CD14-positive monocyte (primary cell): ENCODE data around the gene AVPR2. TPM values are rescaled to one million over a fixed set of nuclear protein-coding genes. Genes with fewer than 3 reads are reported as not detected.
A peak's percentile ranks its signal among the peaks of the same experiment; 100 is the strongest.

ENCODE experiments used
- DNase-seq, 3 donors: peaks; one replicate each; pipeline ENCODE4 v3.0.0-alpha.2; 2011 to 2022
- H2AFZ ChIP-seq: 2 replicates; pipeline ENCODE4 v1.6.0; 2012; ENCODE audit warnings: mild to moderate bottlenecking, low read depth, low read length, inconsistent platforms; ENCODE audit not compliant: insufficient read depth, poor library complexity, severe bottlenecking
- H3K27ac ChIP-seq, 2 donors: 1 replicate in 1 of 2; 2 replicates in 1 of 2; pipeline ENCODE4 v1.5.1; 2012 to 2013; ENCODE audit warnings: low read length in 2 of 2, control low read depth in 1 of 2, inconsistent platforms in 1 of 2, low read depth in 1 of 2, mild to moderate bottlenecking in 1 of 2
- H3K27me3 ChIP-seq, 2 donors: one replicate each; pipeline versions ENCODE4 v1.6.0 to v1.6.1; 2011 to 2013; ENCODE audit warnings: low read length in 2 of 2; ENCODE audit not compliant: control insufficient read depth in 2 of 2, insufficient read depth in 2 of 2
- H3K36me3 ChIP-seq, 2 donors: replicated peaks in 1 of 2; 1 replicate in 1 of 2; 2 replicates in 1 of 2; pipeline versions ENCODE4 v1.5.1 to v1.6.1; 2012 to 2013; ENCODE audit warnings: low read length in 2 of 2, control low read depth in 1 of 2, inconsistent platforms in 1 of 2, mild to moderate bottlenecking in 1 of 2; ENCODE audit not compliant: insufficient read depth in 2 of 2, control insufficient read depth in 1 of 2
- H3K4me1 ChIP-seq, 2 donors: 1 replicate in 1 of 2; 2 replicates in 1 of 2; pipeline versions ENCODE4 v1.5.1 to v1.6.1; 2012 to 2013; ENCODE audit warnings: low read length in 2 of 2, control low read depth in 1 of 2, inconsistent platforms in 1 of 2, mild to moderate bottlenecking in 1 of 2, moderate library complexity in 1 of 2; ENCODE audit not compliant: insufficient read depth in 2 of 2, control insufficient read depth in 1 of 2
- H3K4me2 ChIP-seq: replicated peaks from 2 replicates; pipeline ENCODE3; 2012; ENCODE audit warnings: low read length, moderate library complexity, mild to moderate bottlenecking; ENCODE audit not compliant: poor library complexity, severe bottlenecking; ENCODE audit errors: extremely low read depth
- H3K4me3 ChIP-seq, 3 experiments: fragments of 200-600 bp in 1 of 3; sonication (generic) in 1 of 3; replicated peaks in 1 of 3; 1 replicate in 2 of 3; 2 replicates in 1 of 3; pipeline ENCODE4 v1.5.1; 2011 to 2013; ENCODE audit warnings: low read length in 3 of 3, mild to moderate bottlenecking in 3 of 3, control low read depth in 2 of 3, low read depth in 2 of 3, inconsistent platforms in 1 of 3, moderate library complexity in 1 of 3
- H3K79me2 ChIP-seq: 2 replicates; pipeline ENCODE4 v1.6.0; 2012; ENCODE audit warnings: mild to moderate bottlenecking, control low read depth, inconsistent platforms, low read length, moderate library complexity; ENCODE audit not compliant: insufficient read depth
- H3K9ac ChIP-seq: 2 replicates; pipeline ENCODE4 v1.6.0; 2017; ENCODE audit warnings: low read length, mild to moderate bottlenecking; ENCODE audit not compliant: insufficient read depth, poor library complexity, severe bottlenecking
- H3K9me3 ChIP-seq, 2 donors: replicated peaks in 1 of 2; 1 replicate in 1 of 2; 2 replicates in 1 of 2; pipeline versions ENCODE4 v1.5.1 to v1.6.1; 2012 to 2013; ENCODE audit warnings: low read length in 2 of 2, control low read depth in 1 of 2; ENCODE audit not compliant: control insufficient read depth in 1 of 2, insufficient read depth in 1 of 2
- H4K20me1 ChIP-seq: 2 replicates; pipeline ENCODE4 v1.6.0; 2012; ENCODE audit warnings: mild to moderate bottlenecking, low read length, control low read depth, moderate library complexity; ENCODE audit not compliant: insufficient read depth
- H3K27ac Mint-ChIP-seq, 7 donors: one replicate each; pipeline ENCODE4 v1.8.0; 2020; ENCODE audit warnings: mild to moderate bottlenecking in 7 of 7, mixed read lengths in 7 of 7, moderate library complexity in 6 of 7, inconsistent platforms in 2 of 7
- H3K27me3 Mint-ChIP-seq, 3 donors: one replicate each; pipeline ENCODE4 v1.8.0; 2021 to 2022; ENCODE audit warnings: low read depth in 3 of 3, mild to moderate bottlenecking in 3 of 3, mixed read lengths in 3 of 3, moderate library complexity in 3 of 3, inconsistent platforms in 1 of 3
- H3K36me3 Mint-ChIP-seq, 2 donors: one replicate each; pipeline ENCODE4 v1.8.0; 2020; ENCODE audit warnings: mixed read lengths in 2 of 2, inconsistent platforms in 1 of 2, mild to moderate bottlenecking in 1 of 2
- H3K4me1 Mint-ChIP-seq: one replicate; pipeline ENCODE4 v1.8.0; 2020; ENCODE audit warnings: mild to moderate bottlenecking, mixed read lengths
- H3K4me3 Mint-ChIP-seq, 2 donors: one replicate each; pipeline ENCODE4 v1.8.0; 2020; ENCODE audit warnings: mild to moderate bottlenecking in 2 of 2, mixed read lengths in 2 of 2, moderate library complexity in 1 of 2
- H3K9me3 Mint-ChIP-seq, 7 donors: one replicate each; pipeline ENCODE4 v1.8.0; 2020 to 2022; ENCODE audit warnings: mixed read lengths in 7 of 7, mild to moderate bottlenecking in 6 of 7, moderate library complexity in 6 of 7, inconsistent platforms in 2 of 7
- WGBS: methylation state at CpG from one replicate; pipeline ENCODE4 v1.1.5; 2013; ENCODE audit warnings: missing lambda C conversion rate; ENCODE audit not compliant: insufficient coverage; 5-methylcytosine and 5-hydroxymethylcytosine counted together
- intact Hi-C, 2 donors: fragments of 100-400 bp; cut with micrococcal nuclease; formaldehyde crosslinking; loops; one replicate each; pipeline versions ENCODE4 v1.15.0 to v1.15.1; 2023
- polyA plus RNA-seq, 3 donors: library from polyadenylated mRNA; depleted of rRNA in 1 of 3; unstranded in 2 of 3; stranded (reverse) in 1 of 3; fragments of 300-500 nt in 2 of 3; fragments of >200 nt in 1 of 3; fragmentation: Illumina TruSeq in 2 of 3; gene quantifications; 1 replicate in 2 of 3; 2 replicates in 1 of 3; pipeline ENCODE4 v1.2.3, GENCODE V29; 2012 to 2021
- TF ChIP-seq, protein P1 (sequence below): fragments of 200-600 bp; IDR thresholded peaks from one replicate; pipeline ENCODE4 v1.8.0; 2022; ENCODE audit warnings: antibody characterized with exemption, mild to moderate bottlenecking

The AVPR2 gene
- polyA plus RNA-seq, 3 donors = 0.14 to 0.27 TPM; not detected in 1

DNA sequence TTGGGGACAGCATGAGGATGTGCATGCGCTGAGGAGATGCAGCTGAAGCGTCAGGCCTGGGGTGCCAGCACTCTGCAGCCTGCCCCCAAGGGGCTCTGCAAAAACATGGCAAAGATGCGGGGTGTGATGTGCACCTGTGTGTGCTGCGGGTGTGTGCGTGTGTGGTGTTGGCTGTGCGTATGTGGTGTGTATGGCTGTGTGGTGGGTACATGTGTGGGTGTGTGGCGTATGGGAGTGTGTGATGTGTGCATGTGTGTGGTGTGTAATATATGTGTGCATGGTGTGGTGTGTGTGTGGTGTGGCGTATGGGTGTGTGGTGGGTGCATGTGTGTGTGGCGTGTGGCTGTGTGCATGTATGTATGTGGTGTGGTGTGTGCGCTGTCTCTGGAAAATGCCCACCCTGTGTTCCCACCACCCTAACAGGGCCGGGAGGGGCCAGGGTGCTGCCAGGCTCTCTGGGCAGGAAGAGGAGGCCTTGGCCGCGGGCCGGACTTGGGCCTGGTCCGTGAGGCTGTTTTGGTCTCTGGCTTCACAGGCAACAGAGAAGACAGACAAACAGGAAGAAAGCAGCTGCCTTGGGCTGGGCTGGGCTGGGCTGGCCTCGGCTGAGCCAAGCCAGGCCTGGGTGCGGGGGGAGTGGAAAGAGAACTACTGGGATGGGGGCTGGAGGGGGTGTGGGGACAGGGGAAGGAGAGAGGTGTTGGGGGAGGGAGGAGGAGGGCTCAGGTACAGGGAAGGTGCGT, 1.1 kb upstream of the AVPR2 start:
- peak in 1 of 3 donors; percentile 15 for DNase-seq
- H3K4me3 Mint-ChIP-seq = peak overlapping the region; percentile 41 to 72
- Histone ChIP-seq H2AFZ (no peak overlapping the region), H3K79me2 (no peaks in the 10 kb centered on the region), H3K27ac (peak overlapping the region; percentile 41 to 46), H3K27me3 (no peaks in the 10 kb centered on the region), H3K9me3 (no peaks in the 10 kb centered on the region), H3K4me1 (peaks cover 53 to 55% of the 10 kb centered on the region in 2 donors), H3K4me3 (peak overlapping the region in 1 of 3 experiments; percentile 50), H3K36me3 (peaks cover 7 to 9% of the 10 kb centered on the region in 2 donors), H3K4me2 (peak overlapping the region; percentile 58), H4K20me1 (peaks cover 24% of the 10 kb centered on the region), H3K9ac (no peak overlapping the region)
- peaks cover 0 to 8% (median 1%) of the 10 kb centered on the region in 7 donors for H3K9me3 Mint-ChIP-seq
- H3K27me3 Mint-ChIP-seq = peaks cover 0 to 49% (median 3%) of the 10 kb centered on the region in 3 donors
- peaks cover 3 to 8% of the 10 kb centered on the region in 2 donors for H3K36me3 Mint-ChIP-seq
- WGBS = 40% methylated on average over 7 of the region's 18 CpGs
- intact Hi-C loops = no loop called here
- H3K27ac Mint-ChIP-seq = peak overlapping the region; percentile 16 to 88 (median 46)
- TF ChIP-seq, protein P1, sequence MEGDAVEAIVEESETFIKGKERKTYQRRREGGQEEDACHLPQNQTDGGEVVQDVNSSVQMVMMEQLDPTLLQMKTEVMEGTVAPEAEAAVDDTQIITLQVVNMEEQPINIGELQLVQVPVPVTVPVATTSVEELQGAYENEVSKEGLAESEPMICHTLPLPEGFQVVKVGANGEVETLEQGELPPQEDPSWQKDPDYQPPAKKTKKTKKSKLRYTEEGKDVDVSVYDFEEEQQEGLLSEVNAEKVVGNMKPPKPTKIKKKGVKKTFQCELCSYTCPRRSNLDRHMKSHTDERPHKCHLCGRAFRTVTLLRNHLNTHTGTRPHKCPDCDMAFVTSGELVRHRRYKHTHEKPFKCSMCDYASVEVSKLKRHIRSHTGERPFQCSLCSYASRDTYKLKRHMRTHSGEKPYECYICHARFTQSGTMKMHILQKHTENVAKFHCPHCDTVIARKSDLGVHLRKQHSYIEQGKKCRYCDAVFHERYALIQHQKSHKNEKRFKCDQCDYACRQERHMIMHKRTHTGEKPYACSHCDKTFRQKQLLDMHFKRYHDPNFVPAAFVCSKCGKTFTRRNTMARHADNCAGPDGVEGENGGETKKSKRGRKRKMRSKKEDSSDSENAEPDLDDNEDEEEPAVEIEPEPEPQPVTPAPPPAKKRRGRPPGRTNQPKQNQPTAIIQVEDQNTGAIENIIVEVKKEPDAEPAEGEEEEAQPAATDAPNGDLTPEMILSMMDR = no peak
- H3K4me1 Mint-ChIP-seq = peaks cover 53% of the 10 kb centered on the region

- H3K36me3 ChIP-seq = peaks cover 26 to 27% of the 10 kb centered on the region in 2 donors
- no peaks in the 10 kb centered on the region for H3K27me3 ChIP-seq
- no peak overlapping the region for H3K4me3 ChIP-seq
- H3K27me3 Mint-ChIP-seq = peaks cover 0 to 43% (median 3%) of the 10 kb centered on the region in 3 donors
- no peak overlapping the region for H3K4me2 ChIP-seq
- intact Hi-C loops = no loop called here
- peaks cover 47 to 51% of the 10 kb centered on the region in 2 donors for H3K4me1 ChIP-seq
- DNase-seq = no peak
- H3K9me3 Mint-ChIP-seq = peaks cover 0 to 8% (median 0%) of the 10 kb centered on the region in 7 donors
- peaks cover 46% of the 10 kb centered on the region for H4K20me1 ChIP-seq
- no peak overlapping the region for H3K4me3 Mint-ChIP-seq
- no peak overlapping the region for H3K9ac ChIP-seq
- no peaks in the 10 kb centered on the region for H3K9me3 ChIP-seq
- peak overlapping the region in 1 of 7 donors; percentile 41 for H3K27ac Mint-ChIP-seq
- TF ChIP-seq, protein P1 = no peak
- peaks cover 5 to 24% of the 10 kb centered on the region in 2 donors for H3K36me3 Mint-ChIP-seq
- no peak overlapping the region for H3K27ac ChIP-seq
- H3K4me1 Mint-ChIP-seq = peaks cover 52% of the 10 kb centered on the region
- H2AFZ ChIP-seq = no peak overlapping the region
- WGBS = 80% methylated on average over 23 of the region's 32 CpGs
- no peaks in the 10 kb centered on the region for H3K79me2 ChIP-seq
Measured at GRCh38 chrX:153905481-153906095, 1.1 kb downstream of the AVPR2 start.
